Endothelial cell of umbilical vein (primary cell): Measurements from ENCODE around the gene TBC1D4.
"Not testable (repeated sequence)": the region's sequence is repeated elsewhere in the genome, so short reads cannot be mapped to it uniquely, and the experiment has no call there.

Source experiments
- EZH2 ChIP-seq: IDR thresholded peaks from 2 replicates; pipeline ENCODE4 v1.6.1; 2012; ENCODE audit warnings: borderline replicate concordance, low read depth, mild to moderate bottlenecking, moderate library complexity, low read length, inconsistent platforms; ENCODE audit not compliant: severe bottlenecking
- JUN ChIP-seq: IDR thresholded peaks from 2 replicates; pipeline ENCODE4 v1.6.1; 2011; ENCODE audit warnings: borderline replicate concordance, low read depth; ENCODE audit not compliant: insufficient read length, insufficient read depth
- POLR2A ChIP-seq: IDR thresholded peaks from 2 replicates; pipeline ENCODE4 v1.6.1; 2012; ENCODE audit warnings: low read depth, mild to moderate bottlenecking, control low read depth, low read length
- POLR2AphosphoS5 ChIP-seq: IDR thresholded peaks from 2 replicates; pipeline ENCODE4 v1.6.1; 2012; ENCODE audit warnings: low read depth, mild to moderate bottlenecking, control low read depth, low read length, moderate library complexity; ENCODE audit not compliant: insufficient read depth
- TF ChIP-seq, protein P1 (sequence below), 2 donors: IDR thresholded peaks; 1 replicate in 1 of 2; 2 replicates in 1 of 2; pipeline ENCODE4 v1.5.1; 2011; ENCODE audit warnings: low read length in 2 of 2, mild to moderate bottlenecking in 2 of 2, moderate library complexity in 2 of 2, control low read depth in 1 of 2, inconsistent platforms in 1 of 2, low read depth in 1 of 2; ENCODE audit not compliant: insufficient read depth in 1 of 2; ENCODE audit errors: extremely low read depth in 1 of 2
- TF ChIP-seq, protein P2 (sequence below): IDR thresholded peaks from 2 replicates; pipeline ENCODE4 v1.6.1; 2011; ENCODE audit not compliant: insufficient read depth, insufficient read length

DNA sequence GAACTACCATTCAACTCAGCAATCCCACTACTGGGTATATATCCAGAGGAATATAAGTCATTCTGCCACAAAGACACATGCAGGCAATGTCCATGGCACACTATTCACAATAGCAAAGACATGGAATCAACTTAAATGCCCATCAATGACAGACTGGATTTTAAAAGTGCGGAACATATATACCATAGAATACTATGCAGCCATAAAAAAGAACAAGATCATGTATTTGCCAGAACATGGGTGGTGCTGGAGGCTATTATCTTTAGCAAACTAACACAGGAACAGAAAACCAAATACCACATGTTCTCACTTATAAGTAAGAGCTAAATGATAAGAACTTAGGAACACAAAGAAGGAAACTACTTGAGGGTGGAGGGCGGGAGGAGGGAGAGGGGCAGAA is 47.8 kb downstream of the TBC1D4 start:
- TF ChIP-seq, protein P1, sequence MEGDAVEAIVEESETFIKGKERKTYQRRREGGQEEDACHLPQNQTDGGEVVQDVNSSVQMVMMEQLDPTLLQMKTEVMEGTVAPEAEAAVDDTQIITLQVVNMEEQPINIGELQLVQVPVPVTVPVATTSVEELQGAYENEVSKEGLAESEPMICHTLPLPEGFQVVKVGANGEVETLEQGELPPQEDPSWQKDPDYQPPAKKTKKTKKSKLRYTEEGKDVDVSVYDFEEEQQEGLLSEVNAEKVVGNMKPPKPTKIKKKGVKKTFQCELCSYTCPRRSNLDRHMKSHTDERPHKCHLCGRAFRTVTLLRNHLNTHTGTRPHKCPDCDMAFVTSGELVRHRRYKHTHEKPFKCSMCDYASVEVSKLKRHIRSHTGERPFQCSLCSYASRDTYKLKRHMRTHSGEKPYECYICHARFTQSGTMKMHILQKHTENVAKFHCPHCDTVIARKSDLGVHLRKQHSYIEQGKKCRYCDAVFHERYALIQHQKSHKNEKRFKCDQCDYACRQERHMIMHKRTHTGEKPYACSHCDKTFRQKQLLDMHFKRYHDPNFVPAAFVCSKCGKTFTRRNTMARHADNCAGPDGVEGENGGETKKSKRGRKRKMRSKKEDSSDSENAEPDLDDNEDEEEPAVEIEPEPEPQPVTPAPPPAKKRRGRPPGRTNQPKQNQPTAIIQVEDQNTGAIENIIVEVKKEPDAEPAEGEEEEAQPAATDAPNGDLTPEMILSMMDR (IDR thresholded peaks at IDR 0.05; ENCODE audit: extremely low read depth in 1 of 2, insufficient read depth in 1 of 2, low read depth in 1 of 2, low read length in 2 of 2), result not testable (repeated sequence)
- TF ChIP-seq, protein P2, sequence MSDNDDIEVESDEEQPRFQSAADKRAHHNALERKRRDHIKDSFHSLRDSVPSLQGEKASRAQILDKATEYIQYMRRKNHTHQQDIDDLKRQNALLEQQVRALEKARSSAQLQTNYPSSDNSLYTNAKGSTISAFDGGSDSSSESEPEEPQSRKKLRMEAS, result not testable (repeated sequence)
- not testable (repeated sequence) for TF ChIP-seq JUN, EZH2, POLR2AphosphoS5, POLR2A
